Measurements from ENCODE around the gene BPGM.

The BPGM gene

GRCh38 chr7:134727711-134728110 lies 81.1 kb downstream of the BPGM start (continued):
- TF ChIP-seq ATF2 (tag by site-specific recombination; IDR thresholded peaks at IDR 0.05; ENCODE audit: low read depth) = no peak

All from HEK293 (cell line).